Fibroblast of peridontal ligament (primary cell): ENCODE data around the gene RERE.
A peak's percentile ranks its signal among the peaks of the same experiment; 100 is the strongest.
"Not testable (repeated sequence)": the region's sequence is repeated elsewhere in the genome, so short reads cannot be mapped to it uniquely, and the experiment has no call there.

Experiments
- DNase-seq: peaks from one replicate; pipeline ENCODE4 v3.0.0-alpha.2; 2010; ENCODE audit errors: extremely low read depth

Gene RERE

GRCh38 chr1:8384088-8384487 lies 433.4 kb downstream of the RERE start:
- DNase-seq, result no peak

DNA sequence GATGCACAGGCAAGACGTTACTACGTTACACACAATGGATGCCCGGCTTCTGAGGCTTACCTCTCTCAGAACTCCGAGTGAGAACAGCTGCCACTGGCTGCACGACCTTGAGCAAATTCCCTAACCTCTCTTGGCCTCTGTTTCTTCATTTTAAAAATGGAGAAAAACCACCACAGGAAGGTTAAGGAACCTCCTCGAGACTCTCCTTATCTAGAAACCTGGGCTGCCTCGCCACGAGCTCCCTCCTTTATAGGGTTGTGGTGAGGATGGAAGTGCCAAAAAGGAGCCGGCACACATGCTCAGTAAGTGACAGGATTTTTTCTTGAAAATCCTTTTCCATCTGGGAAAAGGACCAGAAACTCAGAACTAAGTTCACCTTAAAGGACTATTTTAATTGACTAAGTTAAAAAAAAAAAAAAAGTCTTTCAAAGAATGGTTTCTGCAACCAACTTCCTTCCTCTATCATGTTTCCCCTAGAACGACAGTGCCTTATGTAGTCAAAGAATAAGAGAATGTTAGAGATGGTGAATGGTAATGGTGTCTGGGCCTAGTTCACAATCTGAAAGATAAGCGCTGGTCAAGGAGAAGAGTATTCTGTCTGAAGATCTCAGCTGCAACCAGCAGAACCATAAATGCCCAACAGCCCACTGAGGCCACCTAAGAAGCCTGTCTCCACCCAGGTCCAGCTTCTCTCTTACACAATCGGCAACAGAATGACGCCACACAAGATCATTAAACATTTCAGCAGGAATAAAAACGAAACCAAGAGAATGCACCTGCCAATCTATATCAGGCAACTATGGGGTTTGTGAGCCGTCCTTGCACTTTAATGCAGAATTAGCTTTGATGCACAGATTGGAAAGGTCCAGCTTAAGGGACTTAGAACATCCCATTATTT lies 434.6 kb downstream of the RERE start:
- no peak for DNase-seq

- no peak for DNase-seq
Observed at GRCh38 chr1:8382051-8382505, 435.4 kb downstream of the RERE start.

DNA sequence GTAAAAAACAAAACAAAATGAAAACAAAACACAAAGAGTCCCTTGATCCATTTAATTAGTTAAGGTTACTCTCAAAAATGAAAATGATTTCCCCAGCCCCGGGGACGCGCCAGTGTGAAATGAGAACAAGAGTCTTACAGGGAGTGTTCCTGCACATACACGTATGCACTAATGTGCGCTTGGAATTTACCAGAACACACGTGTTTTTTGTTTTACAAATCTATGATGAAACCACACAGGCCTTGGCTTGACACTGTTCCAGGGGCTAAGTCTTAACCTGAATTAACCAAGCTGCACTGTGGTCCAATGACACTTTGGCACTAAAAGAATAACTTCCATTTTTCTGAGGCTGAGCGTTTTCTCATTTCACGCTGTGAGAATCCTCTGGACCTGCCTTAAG lies 435.8 kb downstream of the RERE start:
- DNase-seq, result no peak

DNA sequence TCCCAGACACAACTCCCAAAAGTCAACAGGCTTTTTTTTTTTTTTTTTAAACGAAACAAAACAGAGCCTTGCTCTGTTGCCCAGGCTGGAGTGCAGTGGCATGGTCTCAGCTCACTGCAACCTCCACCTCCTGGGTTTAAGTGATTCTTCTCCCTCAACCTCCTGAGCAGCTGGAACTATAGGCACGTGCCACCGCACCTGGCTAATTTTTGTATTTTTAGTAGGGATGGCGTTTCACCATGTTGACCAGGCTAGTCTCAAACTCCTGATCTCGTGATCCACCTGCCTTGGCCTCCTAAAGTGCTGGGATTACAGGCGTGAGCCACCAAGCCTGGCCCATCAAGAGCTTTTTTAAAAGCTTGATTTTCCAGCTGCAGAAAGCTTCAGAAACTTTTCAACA lies 437.1 kb downstream of the RERE start:
- not testable (repeated sequence) for DNase-seq

DNA sequence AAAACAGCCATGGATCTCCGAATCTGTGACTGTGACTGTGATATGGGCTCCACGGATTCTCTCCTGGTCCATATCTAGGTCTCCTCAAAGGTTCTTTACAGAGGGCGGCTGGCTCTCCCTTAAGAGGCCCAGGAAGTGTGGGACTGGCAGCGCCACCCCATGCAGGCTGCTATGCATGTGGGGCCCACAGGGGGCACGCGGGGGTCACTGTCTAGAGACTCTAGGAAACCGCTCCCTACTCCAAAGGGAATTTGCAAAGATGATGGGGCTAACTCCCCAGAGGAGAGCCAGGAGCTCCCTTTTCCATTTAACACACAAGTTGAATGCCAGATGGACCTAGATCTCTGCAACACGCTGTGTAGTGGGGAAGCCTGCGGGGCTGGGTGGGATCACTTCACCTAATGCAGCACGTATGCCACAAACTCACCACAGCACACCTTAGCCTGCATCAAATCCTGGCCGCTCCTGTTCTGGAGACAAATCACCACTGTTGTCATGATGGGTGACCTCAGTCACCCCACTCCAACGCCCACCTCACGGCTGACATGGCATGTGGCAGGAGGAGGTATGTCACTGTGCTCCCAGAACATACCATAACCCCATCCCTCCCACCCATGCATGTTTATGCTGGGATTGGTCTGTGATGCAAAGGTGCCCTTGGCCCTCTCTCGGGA lies 437.8 kb downstream of the RERE start:
- no peak for DNase-seq

GRCh38 chr1:8378981-8379470 lies 438.4 kb downstream of the RERE start:
- DNase-seq, result no peak

- peak; percentile 44 for DNase-seq
Observed at GRCh38 chr1:8378178-8378577, 439.3 kb downstream of the RERE start.

DNA sequence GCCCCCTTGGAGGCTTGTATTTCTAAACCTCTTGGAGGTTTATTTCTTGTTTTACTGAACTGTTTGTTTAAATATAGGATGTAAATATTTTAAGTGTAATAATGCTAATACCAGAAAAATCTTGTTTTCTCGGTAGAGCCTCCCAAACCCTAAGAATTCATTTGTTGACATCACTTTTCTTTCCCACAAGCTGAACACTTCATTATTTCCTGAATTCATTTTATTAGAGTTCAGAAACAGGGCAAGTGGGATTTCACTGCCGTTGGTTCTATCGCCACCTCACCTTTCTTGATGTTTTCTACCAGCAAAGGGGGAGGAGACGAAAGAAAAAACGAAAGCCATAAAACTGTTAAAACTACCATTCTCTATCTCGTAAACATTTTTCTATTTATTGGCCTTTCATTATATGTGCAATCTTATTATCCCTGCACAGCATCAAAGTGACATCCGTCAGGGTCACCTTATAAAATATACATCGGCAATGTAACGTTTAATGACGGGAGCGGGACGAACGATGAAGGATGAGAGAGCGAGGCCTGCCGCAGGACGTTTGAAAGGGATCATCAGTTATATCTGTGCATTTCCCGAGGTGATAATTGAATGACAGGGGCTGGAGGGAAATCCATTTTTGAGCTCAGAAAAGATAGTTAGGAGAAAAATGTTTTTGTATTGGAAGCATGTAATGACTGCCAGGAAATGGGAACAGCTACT lies 440.0 kb downstream of the RERE start:
- no peak for DNase-seq

- no peak for DNase-seq
Observed at GRCh38 chr1:8376358-8376840, 441.0 kb downstream of the RERE start.

GRCh38 chr1:8374812-8375211 lies 442.6 kb downstream of the RERE start:
- no peak for DNase-seq

DNA sequence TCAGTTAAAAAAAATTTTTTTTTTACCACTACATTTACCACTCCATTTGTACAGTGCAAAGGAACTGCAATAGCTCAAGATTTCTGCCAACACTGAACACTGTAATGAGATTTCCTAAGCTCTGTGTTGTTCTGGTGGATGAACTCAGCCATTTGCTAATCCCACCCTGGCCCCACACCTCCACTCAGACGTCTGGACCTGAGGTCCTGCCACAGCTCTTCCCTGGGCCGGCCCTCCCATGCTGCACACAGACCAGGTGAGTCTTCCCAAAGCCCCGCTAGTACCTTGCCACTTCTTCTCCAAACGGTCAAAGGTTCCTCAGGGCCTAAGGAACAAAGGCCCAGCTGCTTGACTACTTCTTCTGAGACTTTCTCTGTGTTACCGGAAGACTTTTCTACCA lies 443.1 kb downstream of the RERE start:
- peak; percentile 42 for DNase-seq

DNA sequence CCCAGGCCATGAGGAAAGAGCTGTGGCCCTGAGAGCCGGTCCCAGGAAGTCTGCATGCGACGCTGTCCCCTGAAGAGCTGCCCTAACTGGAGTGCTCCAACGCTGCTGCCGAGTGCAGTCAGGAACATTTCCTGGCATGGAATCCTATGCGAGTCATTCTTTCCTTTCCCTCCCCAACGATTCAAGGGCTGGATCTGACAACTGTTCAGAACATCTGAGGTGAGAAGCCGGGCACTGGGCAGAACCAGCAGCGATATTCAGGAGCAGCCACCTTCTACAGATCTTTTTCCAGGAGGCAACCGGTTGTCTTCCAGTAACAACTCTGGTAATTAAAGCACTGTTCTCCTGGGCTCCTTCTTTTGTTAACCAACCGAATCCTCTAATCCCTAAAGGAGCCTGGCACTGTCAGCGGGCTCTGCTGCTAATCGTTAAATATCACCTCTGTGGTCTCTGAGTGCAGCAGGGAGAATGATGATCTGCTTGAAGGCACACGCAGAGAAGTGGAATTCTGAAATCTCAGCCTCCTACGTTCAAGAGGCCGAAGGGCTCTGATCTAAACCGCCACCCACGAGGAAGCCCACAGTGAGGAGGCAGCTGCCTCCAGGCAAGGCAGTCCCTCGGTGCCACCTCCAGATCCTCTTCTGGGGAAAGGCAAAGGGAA lies 443.7 kb downstream of the RERE start:
- peak; percentile 83 for DNase-seq

GRCh38 chr1:8373125-8373524 lies 444.3 kb downstream of the RERE start:
- no peak for DNase-seq

- no peak for DNase-seq
Observed at GRCh38 chr1:8371372-8371991, 446.0 kb downstream of the RERE start.

- peak; percentile 37 for DNase-seq
Observed at GRCh38 chr1:8370905-8371315, 446.5 kb downstream of the RERE start.

DNA sequence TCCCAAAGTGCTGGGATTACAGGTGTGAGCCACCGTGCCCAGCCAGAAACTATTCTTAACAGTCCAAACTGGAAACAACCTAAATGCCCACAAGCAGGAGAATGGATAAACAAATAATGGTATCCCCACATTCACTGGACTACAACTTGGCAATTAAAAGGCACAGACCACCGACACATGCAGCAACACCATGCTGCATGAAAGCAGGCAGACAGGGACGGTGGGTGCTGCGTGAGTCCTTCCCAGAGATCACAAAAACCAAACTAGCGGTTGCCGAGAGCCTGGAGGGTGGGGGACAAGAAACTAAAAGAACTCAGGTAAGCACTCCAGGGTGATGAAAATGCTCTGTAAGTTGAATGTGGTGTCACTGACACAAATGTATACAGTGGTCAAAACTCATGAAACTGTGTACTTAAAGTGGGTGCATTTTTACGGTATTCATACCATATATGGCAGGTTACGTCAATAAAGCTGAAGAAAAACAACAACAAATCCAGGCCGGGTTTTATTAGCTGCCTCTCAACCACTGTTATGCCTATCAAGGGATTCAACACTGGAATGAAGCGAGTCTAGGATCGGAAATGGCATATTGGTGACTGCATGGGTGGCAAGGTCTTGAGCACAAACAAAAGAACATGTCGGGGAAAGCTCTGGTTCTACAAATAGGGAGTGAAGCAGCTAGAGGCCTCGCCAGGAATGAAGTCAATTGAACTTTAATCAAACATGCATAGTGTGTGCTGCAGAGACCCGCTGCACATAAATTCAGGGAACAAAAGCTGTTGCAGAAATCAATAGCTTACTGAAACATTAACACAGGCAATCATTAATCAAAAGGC lies 447.2 kb downstream of the RERE start:
- DNase-seq, result no peak

DNA sequence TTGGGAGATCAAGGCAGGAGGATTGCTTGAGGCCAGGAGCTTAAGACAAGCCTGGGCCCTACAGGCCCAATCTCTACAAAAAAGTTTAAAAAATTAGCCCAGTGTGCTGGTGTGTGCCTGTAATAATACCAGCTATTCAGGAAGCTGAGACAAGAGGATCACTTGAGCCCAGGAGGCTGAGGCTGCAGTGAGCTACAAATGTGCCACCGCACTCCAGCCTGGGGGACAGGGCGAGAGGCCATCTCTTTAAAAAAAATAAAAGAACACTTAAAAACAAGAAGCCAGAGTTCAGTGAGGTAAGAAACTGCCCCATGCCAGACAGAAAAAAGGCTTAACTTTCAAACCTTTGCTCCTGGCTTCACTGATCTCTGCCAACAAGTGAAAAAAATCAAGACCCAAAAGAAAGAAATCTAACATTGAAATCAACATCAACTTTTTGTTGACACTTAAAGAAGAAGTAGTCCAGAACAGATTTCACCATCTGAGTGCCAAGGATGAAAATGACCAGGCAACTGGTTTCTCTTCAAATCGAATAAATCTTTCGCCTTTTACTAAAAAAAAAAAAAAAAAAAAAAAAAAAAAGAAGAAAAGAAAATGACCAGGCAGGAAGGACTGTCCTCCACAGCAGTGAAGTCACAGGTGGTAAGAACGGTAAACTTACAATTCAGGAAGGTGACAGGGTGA lies 448.3 kb downstream of the RERE start:
- DNase-seq, result no peak

DNA sequence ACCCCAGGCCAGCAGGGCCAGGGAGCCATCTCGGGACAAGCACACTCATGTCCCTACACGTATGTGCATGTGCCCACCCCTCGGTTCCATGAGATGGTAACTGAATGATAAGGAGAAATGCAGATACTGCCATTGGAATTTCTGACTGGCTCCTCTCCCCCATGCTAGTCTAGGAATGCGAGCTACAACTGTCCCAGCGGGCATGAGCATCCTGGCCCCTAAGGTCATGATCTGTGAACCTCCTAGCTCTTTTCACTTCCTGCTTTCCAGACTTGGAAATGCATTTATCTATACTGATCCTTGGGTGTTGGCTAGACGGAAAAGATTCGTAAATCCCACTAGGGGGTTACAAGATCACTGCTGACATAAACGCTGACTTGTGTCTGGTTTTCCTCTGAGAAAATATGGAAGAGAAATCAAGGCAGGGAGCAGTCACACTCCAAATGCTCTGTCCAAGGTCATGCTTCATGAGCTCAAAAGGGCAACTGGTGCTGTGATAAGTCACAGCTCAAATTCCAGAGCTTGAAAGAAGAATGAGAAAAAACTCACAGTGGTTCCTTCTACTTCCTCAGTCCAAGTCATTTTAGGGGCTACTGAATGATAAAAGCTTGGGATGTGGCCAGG lies 449.8 kb downstream of the RERE start:
- DNase-seq, result no peak
